RPMI8226 (cell line): Measurements from ENCODE around the gene CADM1.

Experiments
- DNase-seq: peaks from one replicate; pipeline ENCODE4 v3.0.0-alpha.2; 2015

CADM1 gene

GRCh38 chr11:115504276-115505158 lies at the start of gene CADM1:
TSS of gene CADM1 (minus strand) at chr11:115504415.
- DNase-seq: peak; percentile 96

GRCh38 chr11:115552773-115553438 lies 48.7 kb upstream of the CADM1 start:
- no peak for DNase-seq

GRCh38 chr11:115552151-115552772 lies 48.0 kb upstream of the CADM1 start:
- DNase-seq: no peak

- DNase-seq: no peak
Observed at GRCh38 chr11:115550291-115551059, 46.3 kb upstream of the CADM1 start.

GRCh38 chr11:115548878-115549528 lies 44.8 kb upstream of the CADM1 start:
- no peak for DNase-seq

GRCh38 chr11:115545581-115546210 lies 41.5 kb upstream of the CADM1 start:
- no peak for DNase-seq

- no peak for DNase-seq
Observed at GRCh38 chr11:115544422-115544948, 40.3 kb upstream of the CADM1 start.

- no peak for DNase-seq
Observed at GRCh38 chr11:115541518-115541917, 37.3 kb upstream of the CADM1 start.

- no peak for DNase-seq
Observed at GRCh38 chr11:115539844-115540243, 35.6 kb upstream of the CADM1 start.

GRCh38 chr11:115535781-115536180 lies 31.6 kb upstream of the CADM1 start:
- DNase-seq: no peak

GRCh38 chr11:115530752-115531151 lies 26.5 kb upstream of the CADM1 start:
- peak; percentile 32 for DNase-seq

- DNase-seq: no peak
Observed at GRCh38 chr11:115528225-115528624, 24.0 kb upstream of the CADM1 start.

- no peak for DNase-seq
Observed at GRCh38 chr11:115527534-115528125, 23.4 kb upstream of the CADM1 start.

- DNase-seq: no peak
Observed at GRCh38 chr11:115525531-115526006, 21.4 kb upstream of the CADM1 start.

GRCh38 chr11:115524572-115524971 lies 20.4 kb upstream of the CADM1 start:
- no peak for DNase-seq

- no peak for DNase-seq
Observed at GRCh38 chr11:115523727-115524399, 19.6 kb upstream of the CADM1 start.

GRCh38 chr11:115522302-115522701 lies 18.1 kb upstream of the CADM1 start:
- DNase-seq: no peak

GRCh38 chr11:115521825-115522224 lies 17.6 kb upstream of the CADM1 start:
- no peak for DNase-seq

GRCh38 chr11:115518983-115519628 lies 14.9 kb upstream of the CADM1 start:
- DNase-seq: no peak
